GM12891 (cell line): ENCODE measurements around the gene FOXO3. TPM values are rescaled to one million over a fixed set of nuclear protein-coding genes. Genes with fewer than 3 reads are reported as not detected.
"Not testable (repeated sequence)": the region's sequence is repeated elsewhere in the genome, so short reads cannot be mapped to it uniquely, and the experiment has no call there.

Experiments used
- DNase-seq: peaks from one replicate; pipeline ENCODE4 v3.0.0; 2011; ENCODE audit warnings: low spot score; ENCODE audit not compliant: insufficient read length
- FAIRE-seq: peaks from 2 replicates; lab custom pipeline; 2011; peaks lifted over from hg19 to GRCh38; lab: Jason Lieb, UNC
- PAX5 ChIP-seq: IDR thresholded peaks from 2 replicates; pipeline ENCODE4 v1.6.1; 2011; ENCODE audit warnings: low read length, moderate library complexity, mild to moderate bottlenecking; ENCODE audit not compliant: insufficient read depth, severe bottlenecking
- POLR2A ChIP-seq: IDR thresholded peaks from 2 replicates; pipeline ENCODE4 v1.6.1; 2011; ENCODE audit warnings: low read depth, low read length, control low read depth
- POLR2AphosphoS5 ChIP-seq: IDR thresholded peaks from 2 replicates; pipeline ENCODE4 v1.6.1; 2011; ENCODE audit warnings: low read depth, low read length, control low read depth
- POU2F2 ChIP-seq: IDR thresholded peaks from 2 replicates; pipeline ENCODE4 v1.6.1; 2011; ENCODE audit warnings: low read depth, mild to moderate bottlenecking, control low read depth, low read length, moderate library complexity
- SPI1 ChIP-seq: IDR thresholded peaks from 2 replicates; pipeline ENCODE4 v1.6.1; 2011; ENCODE audit warnings: low read depth, low read length, control low read depth
- TAF1 ChIP-seq: IDR thresholded peaks from 2 replicates; pipeline ENCODE4 v1.6.1; 2011; ENCODE audit warnings: low read depth, low read length, control low read depth
- polyA plus RNA-seq: library from polyadenylated mRNA; unstranded; fragments of >200 nt; gene quantifications from one replicate; pipeline ENCODE4 v1.2.1, GENCODE V29; 2012; ENCODE audit warnings: low read depth, missing spikeins, inconsistent platforms; ENCODE audit not compliant: missing spikeins

The FOXO3 gene
- polyA plus RNA-seq = 0.56 TPM

GRCh38 chr6:108560463-108561308 is at the start of gene FOXO3:
Gene FOXO3, plus strand, starts transcription at chr6:108560917. Its CDS starts 292 bp downstream, at chr6:108561209.
- TF ChIP-seq POU2F2 (no peak), POLR2AphosphoS5 (no peak), PAX5 (no peak), SPI1 (no peak), TAF1 (no peak), POLR2A (no peak)
- FAIRE-seq (no peak), DNase-seq (peak; percentile 35)

GRCh38 chr6:108518714-108519576 is 41.8 kb upstream of the FOXO3 start:
- DNase-seq (no peak), FAIRE-seq (no peak)
- TF ChIP-seq POLR2AphosphoS5 (no peak), POU2F2 (no peak), SPI1 (no peak), PAX5 (no peak), TAF1 (no peak), POLR2A (no peak)

GRCh38 chr6:108521616-108522107 is 39.1 kb upstream of the FOXO3 start:
- DNase-seq (no peak), FAIRE-seq (no peak)
- no peak for TF ChIP-seq TAF1
- no peak for TF ChIP-seq POLR2A
- no peak for TF ChIP-seq POU2F2
- TF ChIP-seq POLR2AphosphoS5 = no peak
- TF ChIP-seq SPI1 = no peak
- no peak for TF ChIP-seq PAX5

GRCh38 chr6:108523697-108524096 is 37.0 kb upstream of the FOXO3 start:
- no peak for TF ChIP-seq TAF1
- no peak for TF ChIP-seq SPI1
- no peak for TF ChIP-seq PAX5
- DNase-seq (no peak), FAIRE-seq (no peak)

- DNase-seq (no peak), FAIRE-seq (no peak)
- TF ChIP-seq TAF1 (no peak), POLR2AphosphoS5 (no peak), PAX5 (no peak), POU2F2 (no peak)
These were observed 36.0 kb upstream of the FOXO3 start for GRCh38 chr6:108524528-108525248.

- TF ChIP-seq POLR2AphosphoS5 (no peak), POLR2A (no peak), POU2F2 (no peak)
- FAIRE-seq (peak; percentile 78), DNase-seq (no peak)
These were observed 34.0 kb upstream of the FOXO3 start for GRCh38 chr6:108526739-108527174.

- DNase-seq (no peak), FAIRE-seq (no peak)
- TF ChIP-seq SPI1 (no peak), POU2F2 (no peak), TAF1 (no peak), POLR2AphosphoS5 (no peak), POLR2A (no peak)
These were observed 31.8 kb upstream of the FOXO3 start for GRCh38 chr6:108528878-108529277.

GRCh38 chr6:108531332-108531731 is 29.4 kb upstream of the FOXO3 start:
- FAIRE-seq (no peak), DNase-seq (no peak)
- no peak for TF ChIP-seq POLR2AphosphoS5
- no peak for TF ChIP-seq PAX5
- TF ChIP-seq POLR2A = no peak
- no peak for TF ChIP-seq POU2F2
- TF ChIP-seq SPI1 = no peak
- TF ChIP-seq TAF1 = no peak

GRCh38 chr6:108535114-108535742 is 25.5 kb upstream of the FOXO3 start:
- TF ChIP-seq PAX5 (no peak), POLR2A (no peak), TAF1 (no peak), SPI1 (no peak), POU2F2 (no peak), POLR2AphosphoS5 (no peak)
- no peak for FAIRE-seq

GRCh38 chr6:108535920-108536535 is 24.7 kb upstream of the FOXO3 start:
- not testable (repeated sequence) for DNase-seq, FAIRE-seq

More at GRCh38 chr6:108535114-108535742, 25.5 kb upstream of the FOXO3 start:
- DNase-seq = no peak
